ENCODE results near the gene HERC3. TPM values are rescaled to one million over a fixed set of nuclear protein-coding genes. Genes with fewer than 3 reads are reported as not detected.

Gene HERC3
- total RNA-seq, 1 experiment from 2014 or later = 5.5 TPM

DNA sequence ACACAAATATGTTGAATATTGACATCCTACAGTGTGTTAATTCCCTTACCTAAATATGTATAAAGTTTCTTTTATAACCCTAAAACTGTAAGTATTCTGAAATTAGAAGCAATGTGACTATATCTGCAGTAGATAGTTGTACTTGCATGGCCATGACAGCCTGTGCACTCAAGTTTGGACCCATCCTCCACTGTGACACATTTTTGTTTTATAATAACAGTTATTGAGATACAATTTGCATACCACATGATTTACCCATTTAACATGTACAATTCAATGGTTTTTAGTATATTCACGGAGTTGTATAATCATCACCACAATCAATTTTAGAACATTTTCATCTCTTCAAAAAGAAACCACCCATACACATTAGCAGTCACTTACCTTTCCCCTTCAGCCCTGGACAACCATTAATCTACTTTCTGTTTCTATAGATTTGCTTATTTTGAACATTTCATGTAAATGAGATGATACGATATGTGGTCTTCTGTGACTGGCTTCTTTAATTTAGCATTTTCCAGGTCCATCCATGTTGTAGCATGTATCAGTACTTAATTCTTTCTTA, 29.6 kb downstream of the HERC3 start:
- H3K9me3 Mint-ChIP-seq = peaks cover 19% of the 10 kb centered on the region
- CTCF ChIA-PET = no interaction called here
- no peaks in the 10 kb centered on the region for H3K4me1 Mint-ChIP-seq
- H3K27me3 Mint-ChIP-seq (ENCODE audit: low read depth) = no peaks in the 10 kb centered on the region
- DNase-seq (ENCODE audit: low spot score) (no peak), ATAC-seq (no peak)
- peaks cover 10% of the 10 kb centered on the region for H3K36me3 Mint-ChIP-seq
- H3K4me3 Mint-ChIP-seq = no peak overlapping the region
- H3K27ac Mint-ChIP-seq = no peak overlapping the region
- POLR2A ChIA-PET = no interaction called here
- TF ChIP-seq SOX15 (CRISPR knock-in tag; IDR thresholded peaks at IDR 0.05) = no peak
- TF ChIP-seq EMX1 (CRISPR knock-in tag; IDR thresholded peaks at IDR 0.05) = no peak
- no peak for TF ChIP-seq ZNF671 (CRISPR knock-in tag; IDR thresholded peaks at IDR 0.05)
- no peak for TF ChIP-seq GRHL2 (CRISPR knock-in tag; IDR thresholded peaks at IDR 0.05; ENCODE audit: insufficient replicate concordance, severe bottlenecking)
- no peak for TF ChIP-seq MYBL2 (CRISPR knock-in tag; IDR thresholded peaks at IDR 0.05)
- TF ChIP-seq CDX4 (CRISPR knock-in tag; IDR thresholded peaks at IDR 0.05; ENCODE audit: borderline replicate concordance) = no peak
- no peak for TF ChIP-seq ATF1 (CRISPR knock-in tag; IDR thresholded peaks at IDR 0.05)
- TF ChIP-seq MAX (CRISPR knock-in tag; IDR thresholded peaks at IDR 0.05) = no peak
- no peak for TF ChIP-seq ZBTB21 (CRISPR knock-in tag; IDR thresholded peaks at IDR 0.05; ENCODE audit: borderline replicate concordance)
- TF ChIP-seq ZNF317 (CRISPR knock-in tag; IDR thresholded peaks at IDR 0.05; ENCODE audit: borderline replicate concordance, low read depth) = no peak
- TF ChIP-seq TEAD1 (CRISPR knock-in tag; IDR thresholded peaks at IDR 0.05) = no peak
- TF ChIP-seq FOXP1 (CRISPR knock-in tag; IDR thresholded peaks at IDR 0.05; ENCODE audit: borderline replicate concordance) = no peak

DNA sequence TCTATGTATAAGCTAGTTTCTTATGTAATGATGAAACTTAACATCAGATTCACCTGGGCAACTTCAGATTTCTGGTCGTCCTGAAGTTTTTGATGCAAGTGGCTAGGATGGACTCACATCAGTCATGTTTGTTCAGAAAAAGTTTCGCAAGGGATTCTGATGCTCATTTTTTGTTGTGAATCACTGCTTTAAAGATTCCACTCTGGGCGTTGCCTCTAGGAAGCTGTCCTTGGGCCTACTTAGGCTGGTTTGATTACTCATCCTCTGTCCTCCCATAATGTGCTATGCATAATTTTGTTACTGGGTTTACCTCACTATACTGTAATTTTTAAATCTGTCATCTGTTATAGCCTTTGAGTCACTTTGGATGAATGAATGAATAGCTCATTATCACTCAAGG, 30.8 kb downstream of the HERC3 start:
- ATAC-seq (no peak), DNase-seq (ENCODE audit: low spot score) (no peak)
- Mint-ChIP-seq H3K4me1 (no peaks in the 10 kb centered on the region), H3K4me3 (no peak overlapping the region), H3K27ac (no peak overlapping the region), H3K36me3 (peaks cover 10% of the 10 kb centered on the region), H3K9me3 (peaks cover 19% of the 10 kb centered on the region), H3K27me3 (ENCODE audit: low read depth) (no peaks in the 10 kb centered on the region)
- ChIA-PET POLR2A (no interaction called here), CTCF (no interaction called here)
- TF ChIP-seq ZNF396 (CRISPR knock-in tag; IDR thresholded peaks at IDR 0.05; ENCODE audit: borderline replicate concordance) (no peak), NR3C1 (CRISPR knock-in tag; conservative IDR thresholded peaks at IDR 0.05; ENCODE audit: low read depth) (no peak), ZNF281 (CRISPR knock-in tag; IDR thresholded peaks at IDR 0.05) (no peak), NR1H2 (CRISPR knock-in tag; IDR thresholded peaks at IDR 0.05) (no peak), FOXP1 (CRISPR knock-in tag; IDR thresholded peaks at IDR 0.05; ENCODE audit: borderline replicate concordance) (no peak), HMGA2 (CRISPR knock-in tag; IDR thresholded peaks at IDR 0.05) (no peak), NFYB (CRISPR knock-in tag; conservative IDR thresholded peaks at IDR 0.05; ENCODE audit: low read depth) (no peak), KAT7 (CRISPR knock-in tag; IDR thresholded peaks at IDR 0.05; ENCODE audit: borderline replicate concordance) (no peak), ZMAT4 (CRISPR knock-in tag; IDR thresholded peaks at IDR 0.05) (no peak)

- peaks cover 10% of the 10 kb centered on the region for H3K36me3 Mint-ChIP-seq
- no peaks in the 10 kb centered on the region; the same call in 1 of the 2 replicates for H3K4me1 Mint-ChIP-seq
- POLR2A ChIA-PET = no interaction called here
- no peak overlapping the region for H3K27ac Mint-ChIP-seq
- CTCF ChIA-PET = no interaction called here
- no peak for ATAC-seq
- no peak overlapping the region for H3K4me3 Mint-ChIP-seq
- DNase-seq (ENCODE audit: low spot score) = no peak
- TF ChIP-seq GABPB1 (CRISPR knock-in tag; IDR thresholded peaks at IDR 0.05) (no peak), ZNF232 (CRISPR knock-in tag; IDR thresholded peaks at IDR 0.05) (no peak), SOX15 (CRISPR knock-in tag; IDR thresholded peaks at IDR 0.05) (no peak)
- no peaks in the 10 kb centered on the region; the same call in 1 of the 2 replicates for H3K27me3 Mint-ChIP-seq (ENCODE audit: low read depth)
- H3K9me3 Mint-ChIP-seq = peaks cover 14% of the 10 kb centered on the region
Measured at GRCh38 chr4:88628746-88629145, 36.5 kb downstream of the HERC3 start.

Data from WTC11 (cell line).